HG03135 (cell line): Measurements from ENCODE around the gene HJV.

ENCODE experiments used
- ATAC-seq: cut with Tn5 transposase; IDR thresholded peaks from one replicate; pipeline ENCODE4 v1.9.1; 2021; ENCODE audit warnings: mild to moderate bottlenecking, moderate library complexity; ENCODE audit not compliant: unreplicated experiment

Gene HJV

GRCh38 chr1:145994391-145995120 is 27.0 kb downstream of the HJV start:
- ATAC-seq: no peak

DNA sequence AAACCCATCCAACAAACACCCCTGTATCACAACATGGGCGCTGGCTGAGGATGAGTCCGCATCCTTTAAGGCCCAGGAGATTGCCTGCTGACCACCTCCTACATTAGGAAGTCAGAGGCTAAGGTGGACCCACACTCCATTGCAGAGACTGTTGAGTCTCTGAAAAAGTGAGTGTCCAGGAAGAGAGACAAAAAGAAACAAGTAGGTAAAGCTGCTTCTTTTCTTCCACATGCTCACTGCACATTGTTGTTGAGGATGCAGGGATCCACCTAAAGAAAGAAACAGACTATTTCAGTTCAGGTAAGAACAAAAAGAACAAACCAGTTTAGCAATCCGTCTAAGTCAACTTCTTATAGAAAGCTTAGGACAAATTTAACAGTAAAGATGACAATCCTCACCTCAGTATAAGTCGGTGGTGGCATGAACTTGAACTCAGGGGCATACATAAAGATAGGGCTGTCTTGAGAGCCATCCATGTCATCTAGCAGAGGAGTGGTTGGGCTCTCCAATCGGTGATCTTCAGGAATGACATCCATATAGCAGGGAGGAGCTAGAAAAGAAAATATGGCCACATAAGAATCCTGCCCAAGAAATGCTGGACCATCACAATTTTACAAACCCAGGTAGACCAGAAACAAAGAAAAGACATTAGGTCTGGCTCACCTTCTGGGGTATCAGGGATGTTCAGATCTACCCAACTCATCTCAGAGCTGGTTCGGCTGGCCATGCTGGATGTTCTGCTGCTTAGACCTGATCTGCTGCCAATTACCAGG is 27.7 kb downstream of the HJV start:
- ATAC-seq: no peak

DNA sequence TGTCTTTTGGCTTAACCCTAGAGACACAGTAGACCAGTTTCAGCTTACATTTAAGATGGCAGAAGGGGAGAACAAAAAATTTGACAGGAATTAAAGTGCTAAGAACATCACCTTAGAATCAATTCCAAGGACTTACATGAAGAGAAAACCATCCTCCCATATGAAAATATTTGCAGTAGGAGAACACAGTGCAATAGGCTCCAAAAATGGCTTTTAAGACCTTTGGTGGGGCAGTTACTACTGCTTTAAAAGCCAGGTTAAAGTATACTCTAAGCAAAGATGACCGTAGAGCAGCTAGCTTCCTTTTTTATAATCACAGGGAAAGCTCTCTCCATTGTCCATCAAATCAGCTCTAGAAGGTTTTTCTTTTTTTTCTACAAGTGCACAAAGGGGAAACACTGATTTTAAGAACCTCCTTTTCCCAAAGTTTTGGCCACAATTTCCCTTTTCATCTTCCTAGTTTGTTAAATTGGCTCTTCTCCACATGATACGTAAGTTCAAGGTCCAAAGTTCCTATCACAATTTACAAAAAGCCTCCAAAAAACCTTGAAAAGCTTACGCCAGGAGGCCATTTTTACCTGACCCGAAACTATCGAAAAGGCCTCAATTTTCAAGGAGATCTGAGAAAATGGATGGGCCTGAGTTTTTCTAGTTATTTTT is 28.4 kb downstream of the HJV start:
- ATAC-seq: no peak

- no peak for ATAC-seq
Measured at GRCh38 chr1:145992502-145992936, 29.0 kb downstream of the HJV start.

GRCh38 chr1:145991735-145992412 is 29.7 kb downstream of the HJV start:
- ATAC-seq: no peak

- ATAC-seq: no peak
Measured at GRCh38 chr1:145990249-145990855, 31.2 kb downstream of the HJV start.

GRCh38 chr1:145988773-145989172 is 32.8 kb downstream of the HJV start:
- no peak for ATAC-seq

- ATAC-seq: no peak
Measured at GRCh38 chr1:145987926-145988325, 33.6 kb downstream of the HJV start.

DNA sequence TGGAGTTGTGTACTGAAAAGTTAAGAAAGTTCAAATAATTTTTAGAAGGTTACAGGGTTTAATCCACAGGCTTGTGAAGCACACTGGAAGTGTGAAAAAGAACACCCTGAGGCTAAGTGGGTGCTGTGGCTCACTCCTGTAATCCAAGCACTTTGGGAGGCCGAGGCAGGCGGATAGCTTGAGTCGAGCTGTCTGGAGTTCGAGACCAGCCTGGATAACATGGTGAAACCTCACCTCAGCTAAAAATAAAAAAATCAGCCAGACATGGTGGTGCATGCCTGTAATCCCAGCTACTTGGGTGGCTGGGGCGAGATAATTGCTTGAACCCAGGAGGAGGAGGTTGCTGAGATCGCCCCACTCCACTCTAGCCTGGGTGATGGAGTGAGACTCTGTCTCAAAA is 35.0 kb downstream of the HJV start:
- ATAC-seq: no peak

- ATAC-seq: no peak
Measured at GRCh38 chr1:145985502-145986439, 35.8 kb downstream of the HJV start.

GRCh38 chr1:145985129-145985501 is 36.4 kb downstream of the HJV start:
- no peak for ATAC-seq

- ATAC-seq: no peak
Measured at GRCh38 chr1:145983960-145984830, 37.3 kb downstream of the HJV start.

GRCh38 chr1:145983206-145983675 is 38.3 kb downstream of the HJV start:
- no peak for ATAC-seq

DNA sequence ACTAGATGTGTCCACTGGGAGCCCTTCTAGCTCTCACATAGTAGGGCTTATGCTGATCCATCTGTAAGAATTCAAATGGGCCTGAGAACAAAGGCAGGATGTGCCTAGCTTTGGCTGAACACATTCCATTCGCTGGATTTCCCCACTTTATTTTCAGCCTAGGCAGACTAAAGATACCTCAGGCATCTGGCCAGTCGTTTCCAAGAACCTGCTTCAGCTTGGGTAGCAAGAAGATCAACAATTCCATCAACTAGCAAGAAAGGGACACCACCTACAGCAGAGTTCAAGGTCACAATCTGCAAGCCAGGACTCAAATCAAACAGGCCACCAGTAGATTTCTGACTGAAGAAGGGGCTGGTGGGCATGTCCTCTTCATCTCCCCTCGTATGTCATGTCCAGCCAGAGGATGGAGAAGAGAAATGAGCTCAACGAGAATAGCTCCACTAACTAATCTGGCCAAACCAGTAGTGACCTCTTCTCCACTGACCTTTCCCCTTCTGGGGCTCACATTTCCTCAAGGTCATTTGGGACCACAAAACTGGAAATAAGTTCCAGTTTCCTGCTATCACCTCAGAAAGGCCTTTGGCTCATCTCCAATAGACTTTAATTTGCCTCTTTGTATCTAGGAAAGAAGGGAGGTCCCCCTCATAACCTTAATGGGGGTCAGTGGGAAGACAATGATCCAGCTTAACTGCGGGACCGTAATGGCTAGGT is 39.4 kb downstream of the HJV start:
- ATAC-seq: no peak

GRCh38 chr1:145980457-145980994 is 41.0 kb downstream of the HJV start:
- no peak for ATAC-seq

- peak; percentile 9 for ATAC-seq
Measured at GRCh38 chr1:145979746-145980456, 41.6 kb downstream of the HJV start.
